ENCODE data around the gene HTT. TPM values are rescaled to one million over a fixed set of nuclear protein-coding genes. Genes with fewer than 3 reads are reported as not detected.

HTT gene
- polyA plus RNA-seq, 3 donors, result 1.8 to 27.1 (median 3.0) TPM

DNA sequence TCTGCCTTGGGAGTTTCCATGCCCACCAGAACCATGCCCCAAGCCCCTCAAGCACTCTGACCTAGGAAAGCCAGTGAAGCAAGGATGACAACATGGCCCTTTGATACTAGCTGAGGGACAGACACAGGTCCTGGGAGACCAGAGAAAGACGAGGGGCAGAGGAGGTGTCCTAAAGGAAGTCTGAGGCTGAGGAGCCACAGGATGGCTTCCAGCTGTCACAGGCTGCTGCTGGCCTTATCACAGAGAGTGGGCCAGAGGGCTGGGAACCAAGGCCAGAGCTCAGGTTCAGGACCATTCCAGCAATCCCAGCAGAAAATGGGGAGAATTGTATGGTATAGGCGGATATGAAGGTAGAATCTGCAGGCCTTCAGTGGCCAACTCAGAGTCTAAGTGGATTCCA is 142.8 kb downstream of the HTT start:
- TF ChIP-seq, protein P1, sequence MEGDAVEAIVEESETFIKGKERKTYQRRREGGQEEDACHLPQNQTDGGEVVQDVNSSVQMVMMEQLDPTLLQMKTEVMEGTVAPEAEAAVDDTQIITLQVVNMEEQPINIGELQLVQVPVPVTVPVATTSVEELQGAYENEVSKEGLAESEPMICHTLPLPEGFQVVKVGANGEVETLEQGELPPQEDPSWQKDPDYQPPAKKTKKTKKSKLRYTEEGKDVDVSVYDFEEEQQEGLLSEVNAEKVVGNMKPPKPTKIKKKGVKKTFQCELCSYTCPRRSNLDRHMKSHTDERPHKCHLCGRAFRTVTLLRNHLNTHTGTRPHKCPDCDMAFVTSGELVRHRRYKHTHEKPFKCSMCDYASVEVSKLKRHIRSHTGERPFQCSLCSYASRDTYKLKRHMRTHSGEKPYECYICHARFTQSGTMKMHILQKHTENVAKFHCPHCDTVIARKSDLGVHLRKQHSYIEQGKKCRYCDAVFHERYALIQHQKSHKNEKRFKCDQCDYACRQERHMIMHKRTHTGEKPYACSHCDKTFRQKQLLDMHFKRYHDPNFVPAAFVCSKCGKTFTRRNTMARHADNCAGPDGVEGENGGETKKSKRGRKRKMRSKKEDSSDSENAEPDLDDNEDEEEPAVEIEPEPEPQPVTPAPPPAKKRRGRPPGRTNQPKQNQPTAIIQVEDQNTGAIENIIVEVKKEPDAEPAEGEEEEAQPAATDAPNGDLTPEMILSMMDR (IDR thresholded peaks at IDR 0.05), result no peak
- Histone ChIP-seq H3K36me3 (replicated peaks in 1 of 2; ENCODE audit: control insufficient read depth in 1 of 2, insufficient read depth in 2 of 2, low read length in 2 of 2) (peaks cover 94 to 100% of the 10 kb centered on the region in 2 donors), H4K20me1 (ENCODE audit: insufficient read depth, low read length) (no peaks in the 10 kb centered on the region), H3K27me3 (ENCODE audit: control insufficient read depth in 2 of 2, insufficient read depth in 2 of 2, low read length in 2 of 2) (no peaks in the 10 kb centered on the region), H3K9me3 (replicated peaks in 1 of 2; ENCODE audit: control insufficient read depth in 1 of 2, insufficient read depth in 1 of 2, low read length in 2 of 2) (no peaks in the 10 kb centered on the region), H2AFZ (ENCODE audit: insufficient read depth, low read depth, low read length, poor library complexity, severe bottlenecking) (no peak overlapping the region), H3K79me2 (ENCODE audit: insufficient read depth, low read length) (no peaks in the 10 kb centered on the region), H3K4me2 (replicated peaks; ENCODE audit: extremely low read depth, low read length, poor library complexity, severe bottlenecking) (no peak overlapping the region), H3K4me3 (replicated peaks in 1 of 3; ENCODE audit: low read depth in 2 of 3, low read length in 3 of 3) (no peak overlapping the region), H3K9ac (ENCODE audit: insufficient read depth, low read length, poor library complexity, severe bottlenecking) (no peak overlapping the region), H3K4me1 (ENCODE audit: control insufficient read depth in 1 of 2, insufficient read depth in 2 of 2, low read length in 2 of 2) (no peaks in the 10 kb centered on the region), H3K27ac (ENCODE audit: low read depth in 1 of 2, low read length in 2 of 2) (no peak overlapping the region)
- no peaks in the 10 kb centered on the region for H3K27me3 Mint-ChIP-seq (ENCODE audit: low read depth in 3 of 3)
- no peaks in the 10 kb centered on the region for H3K9me3 Mint-ChIP-seq
- intact Hi-C loops (cut with micrococcal nuclease), result no loop called here
- peaks cover 96 to 97% of the 10 kb centered on the region in 2 donors for H3K36me3 Mint-ChIP-seq
- H3K27ac Mint-ChIP-seq, result peak overlapping the region in 3 of 7 donors; percentile 16 to 81 (median 68)
- H3K4me1 Mint-ChIP-seq, result peaks cover 4% of the 10 kb centered on the region
- no peak for DNase-seq
- 100% methylated on average over 2 of the region's 2 CpGs for WGBS (ENCODE audit: insufficient coverage)
- H3K4me3 Mint-ChIP-seq, result no peak overlapping the region

- Mint-ChIP-seq H3K9me3 (no peaks in the 10 kb centered on the region), H3K4me1 (peaks cover 7% of the 10 kb centered on the region), H3K4me3 (no peak overlapping the region), H3K36me3 (peaks cover 96 to 97% of the 10 kb centered on the region in 2 donors), H3K27ac (peak overlapping the region in 1 of 7 donors; percentile 38), H3K27me3 (ENCODE audit: low read depth in 3 of 3) (peaks cover 0 to 2% (median 0%) of the 10 kb centered on the region in 3 donors)
- H2AFZ ChIP-seq (ENCODE audit: insufficient read depth, low read depth, low read length, poor library complexity, severe bottlenecking), result no peak overlapping the region
- WGBS (ENCODE audit: insufficient coverage), result 97% methylated on average over 14 of the region's 16 CpGs
- H3K36me3 ChIP-seq (replicated peaks in 1 of 2; ENCODE audit: control insufficient read depth in 1 of 2, insufficient read depth in 2 of 2, low read length in 2 of 2), result peaks cover 91 to 100% of the 10 kb centered on the region in 2 donors
- no peak overlapping the region for H3K4me2 ChIP-seq (replicated peaks; ENCODE audit: extremely low read depth, low read length, poor library complexity, severe bottlenecking)
- DNase-seq, result no peak
- H3K4me1 ChIP-seq (ENCODE audit: control insufficient read depth in 1 of 2, insufficient read depth in 2 of 2, low read length in 2 of 2), result peaks cover 1 to 3% of the 10 kb centered on the region in 2 donors
- H3K4me3 ChIP-seq (replicated peaks in 1 of 3; ENCODE audit: low read depth in 2 of 3, low read length in 3 of 3), result no peak overlapping the region
- H3K9me3 ChIP-seq (replicated peaks in 1 of 2; ENCODE audit: control insufficient read depth in 1 of 2, insufficient read depth in 1 of 2, low read length in 2 of 2), result no peaks in the 10 kb centered on the region
- H3K9ac ChIP-seq (ENCODE audit: insufficient read depth, low read length, poor library complexity, severe bottlenecking), result no peak overlapping the region
- H3K27me3 ChIP-seq (ENCODE audit: control insufficient read depth in 2 of 2, insufficient read depth in 2 of 2, low read length in 2 of 2), result no peaks in the 10 kb centered on the region
- no peaks in the 10 kb centered on the region for H3K79me2 ChIP-seq (ENCODE audit: insufficient read depth, low read length)
- intact Hi-C loops (cut with micrococcal nuclease), result no loop called here
- TF ChIP-seq, protein P1 (IDR thresholded peaks at IDR 0.05), result no peak
- no peak overlapping the region for H3K27ac ChIP-seq (ENCODE audit: low read depth in 1 of 2, low read length in 2 of 2)
- H4K20me1 ChIP-seq (ENCODE audit: insufficient read depth, low read length), result no peaks in the 10 kb centered on the region
These were observed 143.3 kb downstream of the HTT start for GRCh38 chr4:3217771-3218170.
